GM23338 (cell line): ENCODE results near the gene TPST2. TPM values are rescaled to one million over a fixed set of nuclear protein-coding genes. Genes with fewer than 3 reads are reported as not detected.

Experiments used
- ATAC-seq: fragments of 200-7000 bp; cut with Tn5 transposase; 3 replicates; pipeline ENCODE4 v1.9.1; 2020
- DNase-seq: peaks from one replicate; pipeline ENCODE4 v3.0.0-alpha.2; 2015; ENCODE audit warnings: low spot score
- H2AFZ ChIP-seq: fragments of 200-600 bp; sonication (generic); 2 replicates; pipeline ENCODE4 v1.8.0; 2016; ENCODE audit warnings: antibody characterized with exemption, mild to moderate bottlenecking, moderate library complexity
- H3F3A ChIP-seq: fragments of 200-600 bp; sonication (generic); replicated peaks from 2 replicates; pipeline ENCODE4 v1.8.0; 2017; ENCODE audit warnings: antibody characterized with exemption, mixed run types, low read depth
- H3K27ac ChIP-seq: fragments of 200-600 bp; sonication (generic); 2 replicates; pipeline ENCODE4 v1.6.1; 2016; ENCODE audit warnings: low read depth
- H3K27me3 ChIP-seq: fragments of 200-600 bp; sonication (generic); 2 replicates; pipeline ENCODE4 v1.8.0; 2016; ENCODE audit warnings: mild to moderate bottlenecking, mixed run types, moderate library complexity; ENCODE audit not compliant: insufficient read depth
- H3K36me3 ChIP-seq: fragments of 200-600 bp; sonication (generic); 2 replicates; pipeline ENCODE4 v1.8.0; 2016; ENCODE audit warnings: mild to moderate bottlenecking; ENCODE audit not compliant: insufficient read depth
- H3K4me1 ChIP-seq: fragments of 200-600 bp; sonication (generic); 2 replicates; pipeline ENCODE4 v1.8.0; 2016; ENCODE audit warnings: mild to moderate bottlenecking, moderate library complexity; ENCODE audit not compliant: insufficient read depth
- H3K4me2 ChIP-seq: fragments of 200-600 bp; sonication (generic); 2 replicates; pipeline ENCODE4 v1.7.1; 2017; ENCODE audit warnings: mixed run types
- H3K4me3 ChIP-seq: fragments of 200-600 bp; sonication (generic); 2 replicates; pipeline ENCODE4 v1.6.1; 2016; ENCODE audit warnings: mixed run types
- H3K79me2 ChIP-seq: fragments of 200-600 bp; sonication (generic); replicated peaks from 2 replicates; pipeline ENCODE4 v1.8.0; 2017; ENCODE audit warnings: mild to moderate bottlenecking; ENCODE audit not compliant: insufficient read depth
- H3K9me2 ChIP-seq: fragments of 200-600 bp; sonication (generic); 2 replicates; pipeline ENCODE4 v1.8.0; 2017; ENCODE audit not compliant: insufficient read depth
- H4K20me1 ChIP-seq: fragments of 200-600 bp; sonication (generic); replicated peaks from 2 replicates; pipeline ENCODE4 v1.8.0; 2017; ENCODE audit warnings: mild to moderate bottlenecking; ENCODE audit not compliant: insufficient read depth
- H3K27ac Mint-ChIP-seq: 2 replicates; pipeline ENCODE4 v1.8.0; 2020; ENCODE audit warnings: inconsistent platforms, mild to moderate bottlenecking, moderate library complexity, mixed read lengths
- H3K27me3 Mint-ChIP-seq: 3 replicates; pipeline ENCODE4 v1.8.0; 2022; ENCODE audit warnings: low read depth, mild to moderate bottlenecking, moderate library complexity, mixed read lengths, inconsistent platforms; ENCODE audit not compliant: insufficient read depth, poor library complexity
- H3K36me3 Mint-ChIP-seq: 3 replicates; pipeline ENCODE4 v1.8.0; 2021; ENCODE audit warnings: low read depth, mild to moderate bottlenecking, inconsistent platforms, moderate library complexity, mixed read lengths
- H3K4me1 Mint-ChIP-seq: 3 replicates; pipeline ENCODE4 v1.8.0; 2020; ENCODE audit warnings: mild to moderate bottlenecking, inconsistent platforms, mixed read lengths
- H3K4me3 Mint-ChIP-seq: 3 replicates; pipeline ENCODE4 v1.8.0; 2021; ENCODE audit warnings: moderate library complexity, mild to moderate bottlenecking, inconsistent platforms, mixed read lengths
- H3K9me3 Mint-ChIP-seq: 3 replicates; pipeline ENCODE4 v1.8.0; 2020; ENCODE audit warnings: moderate library complexity, mild to moderate bottlenecking, inconsistent platforms, mixed read lengths
- CREB1 ChIP-seq: fragments of 250-450 bp; sonication (Bioruptor Pico); IDR thresholded peaks from 2 replicates; pipeline ENCODE4 v1.5.0; 2020; ENCODE audit warnings: low read depth, mild to moderate bottlenecking, moderate library complexity
- CTCF ChIP-seq, 2 experiments: fragments of 200-600 bp in 1 of 2; sonication (generic) in 1 of 2; conservative IDR thresholded peaks; 2 replicates each; pipeline versions ENCODE4 v1.5.1 to v1.6.1; 2016 to 2017; ENCODE audit warnings: antibody characterized with exemption in 2 of 2, low read depth in 2 of 2, mild to moderate bottlenecking in 2 of 2, moderate library complexity in 1 of 2
- EZH2 ChIP-seq: fragments of 200-600 bp; sonication (generic); IDR thresholded peaks from one replicate; pipeline ENCODE4 v1.8.0; 2017; ENCODE audit warnings: antibody characterized with exemption, mild to moderate bottlenecking, low read depth; ENCODE audit not compliant: unreplicated experiment
- EZH2phosphoT487 ChIP-seq: fragments of 200-600 bp; sonication (generic); IDR thresholded peaks from one replicate; pipeline ENCODE4 v1.8.1; 2018; ENCODE audit warnings: antibody characterized with exemption; ENCODE audit not compliant: unreplicated experiment
- JUNB ChIP-seq: IDR thresholded peaks from one replicate; pipeline ENCODE4 v1.6.1; 2016; ENCODE audit warnings: antibody characterized with exemption; ENCODE audit not compliant: unreplicated experiment
- NANOG ChIP-seq: IDR thresholded peaks from 2 replicates; pipeline ENCODE4 v1.6.1; 2016; ENCODE audit warnings: antibody characterized with exemption, borderline replicate concordance
- POLR2AphosphoS5 ChIP-seq: IDR thresholded peaks from 2 replicates; pipeline ENCODE4 v1.6.1; 2016; ENCODE audit warnings: antibody characterized with exemption, low read depth
- REST ChIP-seq: IDR thresholded peaks from one replicate; pipeline ENCODE4 v1.6.1; 2018; ENCODE audit warnings: antibody characterized with exemption; ENCODE audit not compliant: unreplicated experiment
- STAT1 ChIP-seq: IDR thresholded peaks from one replicate; pipeline ENCODE4 v1.6.1; 2016; ENCODE audit warnings: antibody characterized with exemption; ENCODE audit not compliant: unreplicated experiment
- ZNF114 ChIP-seq: fragments of 250-450 bp; sonication (Bioruptor Pico); IDR thresholded peaks from 2 replicates; pipeline ENCODE4 v1.5.0; 2020; ENCODE audit warnings: mild to moderate bottlenecking, moderate library complexity
- ZNF331 ChIP-seq: fragments of 250-450 bp; sonication (Bioruptor Pico); IDR thresholded peaks from 2 replicates; pipeline ENCODE4 v1.5.0; 2020; ENCODE audit warnings: low read depth, mild to moderate bottlenecking, moderate library complexity
- polyA plus RNA-seq: library from polyadenylated mRNA; unstranded; fragments of >200 nt; fragmentation: Nextera tagmentation; extraction: Ambion mirVana; gene quantifications from 2 replicates; pipeline ENCODE4 v1.2.1, GENCODE V29; 2016
- total RNA-seq: library from RNA; depleted of rRNA; stranded (reverse); fragments of >200 nt; shearing (Covaris generic); gene quantifications from 2 replicates; pipeline ENCODE4 v1.2.3, GENCODE V29; 2014
- TF ChIP-seq, protein P1 (sequence below): IDR thresholded peaks from 2 replicates; pipeline ENCODE4 v1.6.1; 2016; ENCODE audit warnings: antibody characterized with exemption

The TPST2 gene
- total and polyA plus RNA-seq, 2 experiments from 2014 or later, result 37.9 to 127 TPM

DNA sequence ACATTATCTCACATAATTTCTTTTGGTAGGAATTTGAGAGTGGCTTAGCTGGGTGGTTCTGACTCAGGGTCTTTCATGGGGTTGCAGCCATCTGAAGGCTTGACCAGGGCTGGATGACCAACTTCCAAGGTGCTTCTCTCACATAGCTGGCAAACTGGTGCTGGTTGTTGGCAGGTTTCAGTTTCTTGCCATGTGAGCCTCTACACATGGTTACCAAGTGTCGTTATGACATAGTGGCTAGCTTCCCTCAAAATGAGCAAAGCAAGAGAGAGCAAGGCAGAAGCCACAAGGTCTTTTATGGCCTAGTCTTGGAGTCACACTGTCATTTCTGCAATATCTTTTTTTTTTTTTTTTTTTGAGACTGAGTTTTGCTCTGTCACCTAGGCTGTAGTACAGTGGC is 73.4 kb downstream of the TPST2 start:
- no peaks in the 10 kb centered on the region for H3K36me3 Mint-ChIP-seq
- DNase-seq (no peak), ATAC-seq (no peak)
- no peak overlapping the region for H2AFZ ChIP-seq
- no peak overlapping the region for H3K4me3 ChIP-seq
- H3K79me2 ChIP-seq, result peaks cover 19% of the 10 kb centered on the region
- no peaks in the 10 kb centered on the region for H3K27me3 ChIP-seq
- no peak overlapping the region for H3K4me2 ChIP-seq
- TF ChIP-seq REST (no peak), CTCF (conservative IDR thresholded peaks at IDR 0.05; ENCODE audit: low read depth in 2 of 2) (no peak), JUNB (no peak), STAT1 (no peak), ZNF114 (no peak), ZNF331 (CRISPR knock-in tag) (no peak), EZH2 (no peak)
- TF ChIP-seq, protein P1, sequence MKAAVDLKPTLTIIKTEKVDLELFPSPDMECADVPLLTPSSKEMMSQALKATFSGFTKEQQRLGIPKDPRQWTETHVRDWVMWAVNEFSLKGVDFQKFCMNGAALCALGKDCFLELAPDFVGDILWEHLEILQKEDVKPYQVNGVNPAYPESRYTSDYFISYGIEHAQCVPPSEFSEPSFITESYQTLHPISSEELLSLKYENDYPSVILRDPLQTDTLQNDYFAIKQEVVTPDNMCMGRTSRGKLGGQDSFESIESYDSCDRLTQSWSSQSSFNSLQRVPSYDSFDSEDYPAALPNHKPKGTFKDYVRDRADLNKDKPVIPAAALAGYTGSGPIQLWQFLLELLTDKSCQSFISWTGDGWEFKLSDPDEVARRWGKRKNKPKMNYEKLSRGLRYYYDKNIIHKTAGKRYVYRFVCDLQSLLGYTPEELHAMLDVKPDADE, result no peak
- no peaks in the 10 kb centered on the region; the same call in 1 of the 2 replicates for H4K20me1 ChIP-seq
- no peak overlapping the region for H3K4me3 Mint-ChIP-seq
- H3K27ac Mint-ChIP-seq, result no peak overlapping the region
- H3K9me3 Mint-ChIP-seq, result no peaks in the 10 kb centered on the region
- H3F3A ChIP-seq, result 0 out of 2 replicates have a peak, but pooled peaks cover 3% of the 10 kb centered on the region
- peaks cover 7% of the 10 kb centered on the region for H3K4me1 Mint-ChIP-seq
- H3K36me3 ChIP-seq, result no peaks in the 10 kb centered on the region
- H3K4me1 ChIP-seq, result peaks cover 8% of the 10 kb centered on the region
- H3K27ac ChIP-seq, result no peak overlapping the region
- no peaks in the 10 kb centered on the region for H3K9me2 ChIP-seq
- H3K27me3 Mint-ChIP-seq, result peaks cover 3% of the 10 kb centered on the region

DNA sequence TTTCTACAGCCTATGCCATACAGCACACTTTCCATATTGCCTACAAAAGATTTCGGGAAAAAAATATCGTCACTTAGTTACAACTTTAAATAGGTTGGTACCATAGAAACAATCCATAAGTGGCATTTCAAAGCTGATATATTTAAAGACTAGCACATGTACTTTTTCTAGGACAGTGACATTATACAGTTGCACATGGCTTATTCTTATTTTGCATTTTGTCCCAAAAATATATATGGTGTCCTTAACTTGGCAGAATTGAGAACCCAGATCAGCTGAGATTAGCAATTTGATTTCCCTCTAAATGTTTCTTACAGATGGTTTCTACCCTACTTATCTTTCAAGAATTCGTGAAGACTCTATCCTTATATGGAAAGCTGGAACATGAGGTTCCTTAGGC is 74.0 kb downstream of the TPST2 start:
- Mint-ChIP-seq H3K4me3 (no peak overlapping the region), H3K9me3 (no peaks in the 10 kb centered on the region), H3K4me1 (peaks cover 11% of the 10 kb centered on the region), H3K27me3 (peaks cover 2% of the 10 kb centered on the region), H3K27ac (no peak overlapping the region), H3K36me3 (no peaks in the 10 kb centered on the region)
- Histone ChIP-seq H3K4me2 (no peak overlapping the region), H3K27ac (no peak overlapping the region), H3K4me1 (peaks cover 12% of the 10 kb centered on the region), H2AFZ (no peak overlapping the region), H4K20me1 (no peaks in the 10 kb centered on the region; the same call in 1 of the 2 replicates), H3K27me3 (no peaks in the 10 kb centered on the region), H3K9me2 (no peaks in the 10 kb centered on the region), H3K4me3 (no peak overlapping the region), H3K36me3 (no peaks in the 10 kb centered on the region), H3K79me2 (peaks cover 25% of the 10 kb centered on the region), H3F3A (0 out of 2 replicates have a peak, but pooled peaks cover 3% of the 10 kb centered on the region)
- TF ChIP-seq NANOG (no peak), REST (no peak), ZNF114 (no peak), JUNB (no peak), EZH2phosphoT487 (no peak), EZH2 (no peak), CREB1 (CRISPR knock-in tag) (no peak), POLR2AphosphoS5 (no peak)
- TF ChIP-seq, protein P1, result no peak
- ATAC-seq (no peak), DNase-seq (no peak)
